CD4-positive, alpha-beta memory T cell (primary cell): ENCODE data around the gene MTHFSD. TPM values are rescaled to one million over a fixed set of nuclear protein-coding genes. Genes with fewer than 3 reads are reported as not detected.

Experiments used
- CTCF ChIA-PET: fragments of 350-600 bp; sonication (Branson Sonifier 250); formaldehyde crosslinking; loops from one replicate; lab custom pipeline; 2021; ENCODE audit warnings: inconsistent platforms; ENCODE audit not compliant: partially characterized antibody; lab: Charles Lee
- POLR2A ChIA-PET: fragments of 350-600 bp; sonication (Branson Sonifier 250); formaldehyde crosslinking; loops from one replicate; lab custom pipeline; 2021; ENCODE audit not compliant: partially characterized antibody; lab: Charles Lee
- DNase-seq, 5 donors: peaks; one replicate each; pipeline versions ENCODE4 v3.0.0 to v3.0.0-alpha.2; 2020 to 2022; ENCODE audit warnings: mixed read lengths in 1 of 5
- H3K27ac ChIP-seq: one replicate; pipeline ENCODE4 v1.7.0; 2013; ENCODE audit warnings: low read depth, low read length
- H3K27me3 ChIP-seq: 2 replicates; pipeline ENCODE4 v1.7.0; 2013; ENCODE audit warnings: mild to moderate bottlenecking, low read length, moderate library complexity; ENCODE audit not compliant: insufficient read depth
- H3K36me3 ChIP-seq: 2 replicates; pipeline ENCODE4 v1.7.0; 2013; ENCODE audit warnings: mild to moderate bottlenecking, low read length, moderate library complexity; ENCODE audit not compliant: insufficient read depth
- H3K4me1 ChIP-seq: 2 replicates; pipeline ENCODE4 v1.7.0; 2013; ENCODE audit warnings: mild to moderate bottlenecking, low read length, moderate library complexity; ENCODE audit not compliant: insufficient read depth
- H3K4me3 ChIP-seq, 2 donors: one replicate each; pipeline ENCODE4 v1.7.0; 2013; ENCODE audit warnings: low read length in 2 of 2, mild to moderate bottlenecking in 1 of 2
- H3K9me3 ChIP-seq, 2 donors: one replicate each; pipeline ENCODE4 v1.7.0; 2013; ENCODE audit warnings: low read length in 2 of 2, control low read depth in 1 of 2; ENCODE audit not compliant: control insufficient read depth in 1 of 2
- H3K27ac Mint-ChIP-seq, 7 donors: one replicate each; pipeline ENCODE4 v1.8.0; 2020 to 2021; ENCODE audit warnings: mixed read lengths in 7 of 7, mild to moderate bottlenecking in 6 of 7, inconsistent platforms in 3 of 7, moderate library complexity in 3 of 7
- H3K27me3 Mint-ChIP-seq, 2 donors: one replicate each; pipeline ENCODE4 v1.8.0; 2020 to 2021; ENCODE audit warnings: mixed read lengths in 2 of 2
- H3K36me3 Mint-ChIP-seq, 2 donors: one replicate each; pipeline ENCODE4 v1.8.0; 2020 to 2021; ENCODE audit warnings: mixed read lengths in 2 of 2, inconsistent platforms in 1 of 2, mild to moderate bottlenecking in 1 of 2
- H3K4me1 Mint-ChIP-seq, 4 donors: one replicate each; pipeline ENCODE4 v1.8.0; 2020 to 2021; ENCODE audit warnings: mixed read lengths in 4 of 4, mild to moderate bottlenecking in 1 of 4
- H3K4me3 Mint-ChIP-seq, 8 donors: one replicate each; pipeline ENCODE4 v1.8.0; 2020 to 2021; ENCODE audit warnings: mixed read lengths in 8 of 8, mild to moderate bottlenecking in 7 of 8, moderate library complexity in 6 of 8, inconsistent platforms in 3 of 8
- H3K9me3 Mint-ChIP-seq, 8 donors: one replicate each; pipeline ENCODE4 v1.8.0; 2020 to 2021; ENCODE audit warnings: mixed read lengths in 8 of 8, mild to moderate bottlenecking in 5 of 8, inconsistent platforms in 3 of 8, moderate library complexity in 1 of 8
- intact Hi-C: fragments of 100-400 bp; cut with micrococcal nuclease; formaldehyde crosslinking; loops from one replicate; pipeline ENCODE4 v1.15.1; 2023
- polyA plus RNA-seq, 2 donors: library from polyadenylated mRNA; unstranded; fragments of 300-500 nt; fragmentation: Illumina TruSeq; gene quantifications; one replicate each; pipeline ENCODE4 v1.2.3, GENCODE V29; 2021
- total RNA-seq, 2 experiments: library from RNA; stranded (reverse); gene quantifications; one replicate each; pipeline ENCODE4 v1.2.3, GENCODE V29; 2021

The MTHFSD gene
- total and polyA plus RNA-seq, 4 experiments from 2014 or later, result 12.5 to 41.6 (median 29.9) TPM

DNA sequence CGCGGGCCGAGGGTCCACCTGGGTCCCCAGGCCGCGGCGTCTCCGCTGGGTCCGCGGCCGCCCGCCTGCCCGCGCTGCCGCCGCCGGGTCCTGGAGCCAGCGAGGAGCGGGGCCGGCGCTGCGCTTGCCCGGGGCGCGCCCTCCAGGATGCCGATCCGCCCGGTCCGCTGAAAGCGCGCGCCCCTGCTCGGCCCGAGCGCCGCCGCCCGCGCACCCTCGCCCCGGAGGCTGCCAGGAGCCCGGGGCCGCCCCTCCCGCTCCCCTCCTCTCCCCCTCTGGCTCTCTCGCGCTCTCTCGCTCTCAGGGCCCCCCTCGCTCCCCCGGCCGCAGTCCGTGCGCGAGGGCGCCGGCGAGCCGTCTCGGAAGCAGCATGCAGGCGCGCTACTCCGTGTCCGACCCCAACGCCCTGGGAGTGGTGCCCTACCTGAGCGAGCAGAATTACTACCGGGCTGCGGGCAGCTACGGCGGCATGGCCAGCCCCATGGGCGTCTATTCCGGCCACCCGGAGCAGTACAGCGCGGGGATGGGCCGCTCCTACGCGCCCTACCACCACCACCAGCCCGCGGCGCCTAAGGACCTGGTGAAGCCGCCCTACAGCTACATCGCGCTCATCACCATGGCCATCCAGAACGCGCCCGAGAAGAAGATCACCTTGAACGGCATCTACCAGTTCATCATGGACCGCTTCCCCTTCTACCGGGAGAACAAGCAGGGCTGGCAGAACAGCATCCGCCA, 12.1 kb upstream of the MTHFSD start:
- no peak overlapping the region for H3K27ac ChIP-seq
- peaks cover 10 to 34% (median 22%) of the 10 kb centered on the region in 4 donors for H3K4me1 Mint-ChIP-seq
- H3K27me3 ChIP-seq, result peaks cover 35% of the 10 kb centered on the region
- ChIA-PET CTCF (no interaction called here), POLR2A (no interaction called here)
- peak overlapping the region; percentile 50 to 65 (median 57) for H3K4me3 Mint-ChIP-seq
- intact Hi-C loops, result no loop called here
- H3K27ac Mint-ChIP-seq, result peak overlapping the region in 2 of 7 donors; percentile 42 to 47
- no peaks in the 10 kb centered on the region for H3K36me3 Mint-ChIP-seq
- no peak overlapping the region for H3K4me3 ChIP-seq
- H3K4me1 ChIP-seq, result peaks cover 18% of the 10 kb centered on the region
- no peak for DNase-seq
- no peaks in the 10 kb centered on the region for H3K9me3 ChIP-seq
- H3K9me3 Mint-ChIP-seq, result no peaks in the 10 kb centered on the region
- H3K27me3 Mint-ChIP-seq, result peaks cover 47 to 61% of the 10 kb centered on the region in 2 donors
- H3K36me3 ChIP-seq, result no peaks in the 10 kb centered on the region

DNA sequence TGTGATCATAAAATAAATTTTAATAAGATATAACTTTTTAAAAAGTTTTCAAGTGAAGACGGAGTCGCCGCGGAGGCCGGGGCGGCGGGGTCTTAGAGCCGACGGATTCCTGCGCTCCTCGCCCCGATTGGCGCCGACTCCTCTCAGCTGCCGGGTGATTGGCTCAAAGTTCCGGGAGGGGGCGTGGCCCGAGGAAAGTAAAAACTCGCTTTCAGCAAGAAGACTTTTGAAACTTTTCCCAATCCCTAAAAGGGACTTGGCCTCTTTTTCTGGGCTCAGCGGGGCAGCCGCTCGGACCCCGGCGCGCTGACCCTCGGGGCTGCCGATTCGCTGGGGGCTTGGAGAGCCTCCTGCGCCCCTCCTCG, 11.5 kb upstream of the MTHFSD start, which contains the start of gene FOXC2:
FOXC2 (plus strand) TSS at position 229 of the 365 bp plus-strand sequence. CDS start 507 bp downstream, outside the sequence.
- DNase-seq, result peak in 2 of 5 donors; percentile 31 to 33
- H3K27ac Mint-ChIP-seq, result peak within 1 kb of the TSS in 2 of 7 donors; percentile 42 to 47
- ChIA-PET POLR2A (no interaction called here), CTCF (no interaction called here)
- no peaks in the 10 kb centered on the region for H3K36me3 Mint-ChIP-seq
- H3K27ac ChIP-seq, result no peak within 1 kb of the TSS
- no peaks in the 10 kb centered on the region for H3K9me3 Mint-ChIP-seq
- intact Hi-C loops, result no loop called here
- no peaks in the 10 kb centered on the region for H3K36me3 ChIP-seq
- H3K4me1 ChIP-seq, result peaks cover 18% of the 10 kb centered on the region
- H3K9me3 ChIP-seq, result no peaks in the 10 kb centered on the region
- H3K27me3 ChIP-seq, result peaks cover 35% of the 10 kb centered on the region
- no peak within 1 kb of the TSS for H3K4me3 ChIP-seq
- H3K27me3 Mint-ChIP-seq, result peaks cover 46 to 67% of the 10 kb centered on the region in 2 donors
- H3K4me3 Mint-ChIP-seq, result peak within 1 kb of the TSS; percentile 50 to 65 (median 57)
- H3K4me1 Mint-ChIP-seq, result peaks cover 10 to 34% (median 22%) of the 10 kb centered on the region in 4 donors

DNA sequence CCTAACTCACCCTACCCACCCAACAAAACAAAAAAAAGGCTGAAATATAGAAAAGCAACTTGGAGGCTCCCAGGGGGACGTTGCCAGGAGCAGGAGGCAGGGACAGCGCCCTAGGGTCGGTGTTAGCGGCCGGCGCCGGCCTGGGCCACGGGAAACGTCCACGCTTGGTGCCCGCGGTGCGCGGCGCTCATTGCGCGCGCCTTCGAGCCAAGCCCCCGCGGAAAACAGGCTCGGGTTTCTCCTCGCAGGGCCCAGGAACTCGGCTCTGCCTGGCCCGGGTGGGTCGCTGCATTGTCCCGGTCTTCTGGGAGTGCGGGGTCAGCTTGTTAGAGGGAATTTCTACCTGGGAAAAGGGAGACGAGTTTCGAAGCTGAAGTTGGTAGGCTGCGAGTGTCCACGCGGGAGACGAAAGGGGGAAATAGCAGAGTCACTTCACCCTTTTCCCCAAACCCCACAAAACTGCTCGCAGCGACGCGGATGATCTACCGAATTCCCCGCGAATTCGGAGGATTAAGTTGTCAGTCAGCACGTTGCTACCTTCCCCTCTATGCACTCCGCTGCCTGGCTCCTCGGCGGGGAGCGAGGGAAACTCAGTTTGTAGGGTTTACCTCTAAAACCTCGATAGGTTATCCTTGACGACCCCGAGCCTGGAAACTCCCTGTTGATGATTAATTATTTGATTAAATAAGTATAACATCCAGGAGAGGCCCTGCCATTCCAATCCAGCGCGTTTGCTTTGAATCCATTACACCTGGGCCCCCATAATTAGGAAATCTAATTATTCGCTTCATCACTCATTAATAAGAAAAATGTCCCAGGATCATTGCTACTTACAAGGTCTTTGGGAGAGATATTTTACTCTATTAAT, 10.8 kb upstream of the MTHFSD start:
- peaks cover 10 to 34% (median 22%) of the 10 kb centered on the region in 4 donors for H3K4me1 Mint-ChIP-seq
- Histone ChIP-seq H3K36me3 (no peaks in the 10 kb centered on the region), H3K9me3 (no peaks in the 10 kb centered on the region), H3K4me1 (peaks cover 18% of the 10 kb centered on the region), H3K27me3 (peaks cover 35% of the 10 kb centered on the region), H3K27ac (no peak overlapping the region), H3K4me3 (no peak overlapping the region)
- H3K4me3 Mint-ChIP-seq, result peak overlapping the region in 6 of 8 donors; percentile 17 to 56 (median 46)
- H3K27me3 Mint-ChIP-seq, result peaks cover 42 to 64% of the 10 kb centered on the region in 2 donors
- no peak for DNase-seq
- intact Hi-C loops, result loop anchor here (2.0 kb wide), 1 partner anchor 827 kb away; the partner anchor contains the start of gene MAP1LC3B
- peak overlapping the region in 1 of 7 donors; percentile 42 for H3K27ac Mint-ChIP-seq
- no peaks in the 10 kb centered on the region for H3K36me3 Mint-ChIP-seq
- H3K9me3 Mint-ChIP-seq, result no peaks in the 10 kb centered on the region
- ChIA-PET POLR2A (no interaction called here), CTCF (no interaction called here)

DNA sequence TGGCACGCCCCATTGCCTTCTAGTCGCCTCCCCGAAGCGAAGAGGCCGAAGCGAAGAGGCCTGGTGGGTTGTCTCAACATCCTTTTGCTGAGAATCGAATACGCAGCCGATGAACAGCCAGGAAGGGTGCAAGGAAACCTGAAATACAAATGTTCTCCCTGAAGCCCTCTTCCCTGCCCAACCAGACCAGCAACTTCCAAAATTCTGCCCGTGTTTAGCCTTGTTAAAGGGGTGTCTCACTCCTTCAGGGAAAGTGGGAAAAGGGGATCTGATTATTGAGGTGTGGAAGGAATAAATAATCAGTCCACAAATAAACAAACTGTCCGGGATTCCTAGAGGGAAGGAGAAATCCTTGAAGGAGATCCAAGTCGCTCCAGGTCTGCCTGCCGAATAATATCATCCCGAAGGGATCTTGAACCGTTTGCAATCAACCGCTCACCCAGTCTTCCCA, 10.2 kb upstream of the MTHFSD start:
- Mint-ChIP-seq H3K4me1 (peaks cover 10 to 34% (median 22%) of the 10 kb centered on the region in 4 donors), H3K36me3 (no peaks in the 10 kb centered on the region), H3K27me3 (peaks cover 41 to 60% of the 10 kb centered on the region in 2 donors), H3K9me3 (no peaks in the 10 kb centered on the region), H3K27ac (peak overlapping the region in 1 of 7 donors; percentile 13), H3K4me3 (peak overlapping the region in 2 of 8 donors; percentile 17 to 36)
- Histone ChIP-seq H3K9me3 (no peaks in the 10 kb centered on the region), H3K27ac (no peak overlapping the region), H3K4me1 (peaks cover 18% of the 10 kb centered on the region), H3K36me3 (no peaks in the 10 kb centered on the region), H3K4me3 (no peak overlapping the region), H3K27me3 (peaks cover 35% of the 10 kb centered on the region)
- ChIA-PET CTCF (interaction anchor here (0.7 to 2.2 kb wide), 12 partner anchors 10 to 1203 kb away, joined by 3 to 8 read pairs (median 4); partner anchors contain the start of gene MTHFSD), POLR2A (interaction anchor here (1.3 kb wide), 1 partner anchor 10 kb away, joined by 6 read pairs; the partner anchor contains the start of gene MTHFSD)
- intact Hi-C loops, result loop anchor here (2.0 kb wide), 1 partner anchor 828 kb away; the partner anchor contains the start of gene MAP1LC3B
- no peak for DNase-seq

DNA sequence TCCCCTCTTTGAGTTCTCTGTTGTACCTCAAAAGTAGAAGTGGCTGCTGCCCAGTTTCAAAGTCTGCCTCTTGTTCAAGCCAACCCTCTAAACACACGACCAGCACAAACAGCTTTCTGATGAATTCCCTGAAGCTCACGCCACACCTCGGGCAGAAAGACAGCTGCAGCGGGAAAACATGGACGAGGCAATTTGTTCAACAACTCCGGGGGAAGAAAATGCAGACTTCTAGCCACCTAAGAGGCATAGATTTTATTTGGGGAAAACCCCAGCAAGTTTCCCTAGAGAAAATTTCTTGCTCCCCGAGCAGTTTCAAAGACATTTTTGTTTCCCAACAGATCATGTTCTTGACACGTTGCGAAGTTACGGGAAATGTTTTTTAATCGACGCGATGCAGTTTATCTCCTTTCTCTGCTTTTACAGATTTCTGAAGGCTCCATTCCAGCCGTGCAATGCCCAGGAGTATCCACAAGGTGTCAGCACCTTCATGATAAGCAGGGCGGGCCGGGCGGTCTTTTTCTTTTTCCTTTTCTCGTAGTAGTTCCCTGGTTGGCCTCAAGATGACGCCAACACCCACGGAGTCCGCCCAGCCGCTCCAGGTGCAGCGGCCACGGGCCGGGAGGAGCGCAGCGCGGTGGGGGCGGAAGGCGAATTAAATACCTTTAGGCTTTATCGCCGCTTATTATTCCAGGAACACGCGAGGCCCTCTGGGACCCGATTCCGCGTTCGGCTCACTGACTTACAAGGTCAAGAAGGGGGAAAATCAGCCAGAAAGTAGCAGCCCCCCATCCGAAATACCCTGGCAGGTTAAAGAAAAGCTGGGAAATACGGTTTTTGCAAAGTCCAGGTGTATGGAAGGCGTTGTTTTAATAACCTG, 8.7 kb upstream of the MTHFSD start:
- H3K27me3 ChIP-seq, result peaks cover 23% of the 10 kb centered on the region
- CTCF ChIA-PET, result interaction anchor here (0.7 to 2.2 kb wide), 15 partner anchors 8 to 1205 kb away, joined by 3 to 8 read pairs (median 3); partner anchors contain the start of gene MTHFSD

DNA sequence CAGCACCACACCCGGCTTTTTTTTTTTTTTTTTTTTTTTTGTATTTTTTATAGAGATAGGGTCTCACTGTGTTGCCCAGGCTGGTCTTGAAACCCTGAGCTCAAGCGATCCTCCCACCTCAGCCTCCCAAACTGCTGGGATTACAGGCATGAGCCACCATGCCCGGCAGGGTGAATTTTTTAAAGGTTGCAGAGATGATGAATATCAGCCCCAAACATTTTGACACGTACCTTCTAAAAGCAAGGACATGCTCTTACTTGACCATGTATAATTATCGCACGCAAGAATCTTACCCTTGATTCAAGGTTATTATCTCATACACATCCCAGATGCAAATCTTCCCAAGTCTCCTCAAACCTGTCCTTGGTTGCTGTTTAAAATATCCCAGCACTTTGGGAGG, 7.3 kb upstream of the MTHFSD start:
- no peak overlapping the region for H3K27ac Mint-ChIP-seq
- Histone ChIP-seq H3K9me3 (no peaks in the 10 kb centered on the region), H3K27me3 (peaks cover 23% of the 10 kb centered on the region), H3K4me1 (peaks cover 18% of the 10 kb centered on the region), H3K4me3 (no peak overlapping the region), H3K27ac (no peak overlapping the region), H3K36me3 (no peaks in the 10 kb centered on the region)
- ChIA-PET POLR2A (no interaction called here), CTCF (interaction anchor here (0.7 to 1.4 kb wide), 2 partner anchors 311 to 1206 kb away, joined by 3 read pairs; no protein-coding TSS in a partner anchor)
- H3K4me1 Mint-ChIP-seq, result peaks cover 8 to 28% (median 21%) of the 10 kb centered on the region in 4 donors
- DNase-seq, result no peak
- no peaks in the 10 kb centered on the region for H3K9me3 Mint-ChIP-seq
- intact Hi-C loops, result loop anchor here (5.0 kb wide), 3 partner anchors 500 to 735 kb away; no protein-coding TSS in a partner anchor
- H3K27me3 Mint-ChIP-seq, result peaks cover 31 to 48% of the 10 kb centered on the region in 2 donors
- H3K36me3 Mint-ChIP-seq, result no peaks in the 10 kb centered on the region
- H3K4me3 Mint-ChIP-seq, result no peak overlapping the region

More for the DNA sequence above, 8.7 kb upstream of the MTHFSD start:
- Histone ChIP-seq H3K4me3 (peak overlapping the region; percentile 34 to 52), H3K27ac (no peak overlapping the region), H3K4me1 (peaks cover 18% of the 10 kb centered on the region), H3K36me3 (no peaks in the 10 kb centered on the region), H3K9me3 (no peaks in the 10 kb centered on the region)
- intact Hi-C loops, result loop anchor here (2.0 to 5.0 kb wide), 4 partner anchors 499 to 829 kb away; partner anchors contain the start of gene MAP1LC3B
- peak; percentile 80 to 88 (median 83) for DNase-seq
- POLR2A ChIA-PET, result interaction anchor here (1.3 kb wide), 1 partner anchor 8 kb away, joined by 6 read pairs; the partner anchor contains the start of gene MTHFSD
- Mint-ChIP-seq H3K27ac (peak overlapping the region in 2 of 7 donors; percentile 29 to 38), H3K36me3 (no peaks in the 10 kb centered on the region), H3K27me3 (peaks cover 32 to 54% of the 10 kb centered on the region in 2 donors), H3K4me3 (peak overlapping the region; percentile 34 to 80 (median 70)), H3K9me3 (no peaks in the 10 kb centered on the region), H3K4me1 (peaks cover 10 to 30% (median 22%) of the 10 kb centered on the region in 4 donors)
